Measurements from ENCODE around the gene CDC42EP4.
"Not testable (repeated sequence)": the region's sequence is repeated elsewhere in the genome, so short reads cannot be mapped to it uniquely, and the experiment has no call there.

CDC42EP4 gene

DNA sequence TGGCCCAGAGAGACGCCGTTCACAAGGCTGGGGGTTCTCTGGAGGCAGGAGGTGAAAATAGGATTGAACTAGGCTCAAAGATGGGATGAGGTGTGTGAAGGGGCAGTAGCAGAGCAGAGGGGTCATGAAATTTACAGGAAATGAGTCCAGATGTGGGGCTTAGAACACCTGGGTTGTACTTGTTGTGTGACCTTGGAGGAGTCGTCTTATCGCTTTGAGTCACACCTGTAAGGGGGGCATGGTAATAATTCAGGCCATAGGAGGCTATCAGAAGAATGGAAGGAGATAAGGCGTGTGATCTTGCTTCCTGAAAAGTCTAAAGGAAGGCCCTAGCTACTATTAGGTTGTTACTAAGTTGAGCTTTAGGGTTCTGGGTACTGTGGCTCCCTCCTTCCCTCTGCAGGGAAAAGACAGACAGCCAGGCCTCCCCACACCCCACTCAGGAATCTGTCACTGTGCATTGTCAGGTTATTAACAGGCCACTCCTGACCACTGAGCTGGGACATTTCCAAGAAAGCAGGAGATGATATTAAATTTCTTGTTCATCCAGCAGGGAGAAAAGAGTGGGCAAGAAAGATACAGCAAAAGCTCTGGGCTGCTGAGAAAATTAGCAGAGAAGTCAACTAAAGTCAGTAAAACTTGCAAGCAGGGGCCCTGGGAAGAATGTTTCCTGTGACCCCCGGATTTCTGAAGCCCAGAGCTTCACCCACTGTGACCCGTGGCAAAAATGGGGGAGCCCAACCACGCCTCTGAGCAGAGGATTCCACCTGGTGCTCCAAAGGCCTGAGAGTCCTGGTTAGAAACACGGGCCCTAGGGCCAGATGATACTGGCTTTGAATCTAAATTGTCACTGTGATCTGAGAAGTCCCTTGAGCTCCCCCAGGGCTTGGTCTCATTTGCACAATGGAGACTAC lies 6.0 kb upstream of the CDC42EP4 start:
- TF ChIP-seq, protein P1, sequence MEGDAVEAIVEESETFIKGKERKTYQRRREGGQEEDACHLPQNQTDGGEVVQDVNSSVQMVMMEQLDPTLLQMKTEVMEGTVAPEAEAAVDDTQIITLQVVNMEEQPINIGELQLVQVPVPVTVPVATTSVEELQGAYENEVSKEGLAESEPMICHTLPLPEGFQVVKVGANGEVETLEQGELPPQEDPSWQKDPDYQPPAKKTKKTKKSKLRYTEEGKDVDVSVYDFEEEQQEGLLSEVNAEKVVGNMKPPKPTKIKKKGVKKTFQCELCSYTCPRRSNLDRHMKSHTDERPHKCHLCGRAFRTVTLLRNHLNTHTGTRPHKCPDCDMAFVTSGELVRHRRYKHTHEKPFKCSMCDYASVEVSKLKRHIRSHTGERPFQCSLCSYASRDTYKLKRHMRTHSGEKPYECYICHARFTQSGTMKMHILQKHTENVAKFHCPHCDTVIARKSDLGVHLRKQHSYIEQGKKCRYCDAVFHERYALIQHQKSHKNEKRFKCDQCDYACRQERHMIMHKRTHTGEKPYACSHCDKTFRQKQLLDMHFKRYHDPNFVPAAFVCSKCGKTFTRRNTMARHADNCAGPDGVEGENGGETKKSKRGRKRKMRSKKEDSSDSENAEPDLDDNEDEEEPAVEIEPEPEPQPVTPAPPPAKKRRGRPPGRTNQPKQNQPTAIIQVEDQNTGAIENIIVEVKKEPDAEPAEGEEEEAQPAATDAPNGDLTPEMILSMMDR (IDR thresholded peaks at IDR 0.05; ENCODE audit: low read depth, low read length), result no peak
- no peak for DNase-seq (ENCODE audit: extremely low read depth, low read depth)

DNA sequence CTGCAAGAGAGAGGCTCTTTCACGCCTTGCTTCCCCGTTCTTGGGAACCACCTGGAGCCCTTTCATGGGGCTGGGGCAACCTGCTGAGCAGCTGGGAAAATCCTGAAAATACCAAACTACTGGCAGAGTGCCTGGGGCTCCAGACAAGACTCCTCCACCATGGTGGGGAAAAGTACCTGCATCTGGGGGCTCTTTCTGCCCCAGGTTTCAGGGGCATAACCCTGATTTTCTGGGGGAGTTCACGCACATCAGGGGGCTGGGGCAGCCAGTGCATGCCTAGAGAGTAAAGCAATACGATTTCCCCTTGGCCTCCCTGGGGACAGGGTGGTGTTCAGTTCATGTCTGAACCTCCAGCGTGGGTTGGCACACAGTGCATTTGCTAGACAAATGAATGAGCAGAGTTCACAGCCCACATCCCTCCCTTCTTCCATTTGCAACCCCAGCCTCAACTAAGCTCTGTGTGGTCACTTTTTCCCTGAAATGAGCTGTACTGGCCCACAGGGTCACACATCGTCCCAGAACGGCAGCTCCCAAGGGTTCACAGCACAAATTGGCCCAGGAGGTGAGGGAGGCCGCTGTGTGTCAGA lies 5.2 kb upstream of the CDC42EP4 start:
- DNase-seq (ENCODE audit: extremely low read depth, low read depth), result no peak
- TF ChIP-seq, protein P1 (IDR thresholded peaks at IDR 0.05; ENCODE audit: low read depth, low read length), result no peak

DNA sequence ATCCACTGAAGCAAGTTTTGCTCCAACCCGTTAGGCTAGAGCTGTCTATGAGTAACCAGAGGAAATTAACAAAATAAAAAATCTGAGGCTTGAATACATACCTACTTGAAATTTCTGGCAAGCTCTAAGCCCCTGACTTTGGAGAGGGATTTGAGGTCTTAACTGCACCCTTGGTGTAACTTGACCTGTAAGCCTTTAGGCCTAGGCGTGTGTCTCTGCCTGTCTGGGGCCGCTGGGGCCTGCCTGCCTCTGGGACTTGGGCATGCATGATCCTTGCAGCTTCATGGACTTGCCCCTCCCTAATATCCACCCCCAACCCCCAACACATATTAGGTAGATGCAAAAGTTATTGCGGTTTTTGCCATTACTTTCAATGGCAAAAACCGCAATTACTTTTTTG lies 3.7 kb upstream of the CDC42EP4 start:
- DNase-seq (ENCODE audit: extremely low read depth, low read depth), result no peak
- TF ChIP-seq, protein P1 (IDR thresholded peaks at IDR 0.05; ENCODE audit: low read depth, low read length), result no peak

DNA sequence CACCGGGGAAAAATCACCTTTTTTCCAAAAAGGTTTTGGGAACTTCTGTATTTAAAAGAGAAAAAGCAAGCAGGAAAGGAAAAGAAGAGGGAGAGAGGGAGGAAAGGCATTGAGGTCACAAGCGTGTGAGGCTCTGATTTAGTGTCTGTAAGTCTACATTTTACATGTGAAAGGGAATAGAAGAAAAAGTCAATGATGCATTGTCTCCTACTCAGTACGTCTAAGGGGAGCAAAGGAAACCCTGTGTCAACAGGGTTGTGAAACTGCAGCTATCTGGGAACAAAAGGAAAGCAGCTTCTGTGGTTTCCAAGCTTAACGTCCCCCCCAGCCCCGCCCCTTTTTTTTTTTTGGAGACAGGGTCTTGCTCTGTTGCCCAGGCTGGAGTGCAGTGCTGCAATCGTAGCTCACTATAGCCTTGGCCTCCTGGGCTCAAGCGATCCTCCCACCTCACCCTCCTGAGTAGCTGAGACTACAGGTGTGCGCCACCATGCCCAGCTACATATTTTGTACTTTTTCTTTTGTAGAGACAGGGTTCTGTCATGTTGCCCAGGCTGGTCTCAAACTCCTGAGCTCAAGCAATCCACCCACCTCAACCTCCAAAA lies 1.8 kb upstream of the CDC42EP4 start:
- TF ChIP-seq, protein P1 (IDR thresholded peaks at IDR 0.05; ENCODE audit: low read depth, low read length), result no peak

DNA sequence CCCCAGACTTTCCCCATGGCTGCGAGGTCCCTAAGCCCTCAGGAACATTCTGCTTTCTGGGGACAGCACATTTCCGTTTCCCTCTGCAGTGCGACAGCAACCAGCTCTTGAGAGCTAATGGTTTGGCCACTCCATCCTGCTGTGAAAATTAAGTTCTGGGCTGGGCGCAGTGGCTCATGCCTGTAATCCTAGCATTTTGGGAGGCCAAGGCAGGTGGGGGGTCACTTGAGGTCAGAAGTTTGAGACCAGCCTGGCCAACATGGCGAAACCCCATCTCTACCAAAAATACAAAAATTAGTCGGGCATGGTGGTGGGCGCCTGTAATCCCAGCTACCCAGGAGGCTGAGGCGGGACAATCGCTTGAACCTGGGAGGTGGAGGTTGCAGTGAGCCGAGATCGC lies 1.1 kb upstream of the CDC42EP4 start:
- not testable (repeated sequence) for DNase-seq (ENCODE audit: extremely low read depth, low read depth)

More for the DNA sequence above, 1.8 kb upstream of the CDC42EP4 start:
- DNase-seq (ENCODE audit: extremely low read depth, low read depth), result no peak

DNA sequence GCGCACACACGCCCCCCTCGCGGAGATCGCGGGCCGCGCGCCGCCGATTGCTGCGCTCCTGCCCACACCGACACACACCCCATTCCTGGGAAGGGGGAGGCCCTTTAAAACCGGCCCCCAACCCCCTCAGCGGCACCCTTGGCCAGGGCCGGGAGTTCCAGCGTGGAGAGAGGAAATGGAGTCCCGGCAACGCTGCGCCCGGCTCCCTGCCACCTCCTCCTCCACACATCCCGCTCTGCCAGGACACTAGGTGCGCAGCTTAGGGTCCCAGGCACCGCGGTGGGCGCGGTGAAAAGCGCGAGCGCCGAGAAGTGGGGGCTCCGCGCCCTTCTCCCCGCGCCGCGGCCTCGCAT lies 397 bp downstream of the CDC42EP4 start:
- TF ChIP-seq, protein P1 (IDR thresholded peaks at IDR 0.05; ENCODE audit: low read depth, low read length), result no peak
- no peak for DNase-seq (ENCODE audit: extremely low read depth, low read depth)

DNA sequence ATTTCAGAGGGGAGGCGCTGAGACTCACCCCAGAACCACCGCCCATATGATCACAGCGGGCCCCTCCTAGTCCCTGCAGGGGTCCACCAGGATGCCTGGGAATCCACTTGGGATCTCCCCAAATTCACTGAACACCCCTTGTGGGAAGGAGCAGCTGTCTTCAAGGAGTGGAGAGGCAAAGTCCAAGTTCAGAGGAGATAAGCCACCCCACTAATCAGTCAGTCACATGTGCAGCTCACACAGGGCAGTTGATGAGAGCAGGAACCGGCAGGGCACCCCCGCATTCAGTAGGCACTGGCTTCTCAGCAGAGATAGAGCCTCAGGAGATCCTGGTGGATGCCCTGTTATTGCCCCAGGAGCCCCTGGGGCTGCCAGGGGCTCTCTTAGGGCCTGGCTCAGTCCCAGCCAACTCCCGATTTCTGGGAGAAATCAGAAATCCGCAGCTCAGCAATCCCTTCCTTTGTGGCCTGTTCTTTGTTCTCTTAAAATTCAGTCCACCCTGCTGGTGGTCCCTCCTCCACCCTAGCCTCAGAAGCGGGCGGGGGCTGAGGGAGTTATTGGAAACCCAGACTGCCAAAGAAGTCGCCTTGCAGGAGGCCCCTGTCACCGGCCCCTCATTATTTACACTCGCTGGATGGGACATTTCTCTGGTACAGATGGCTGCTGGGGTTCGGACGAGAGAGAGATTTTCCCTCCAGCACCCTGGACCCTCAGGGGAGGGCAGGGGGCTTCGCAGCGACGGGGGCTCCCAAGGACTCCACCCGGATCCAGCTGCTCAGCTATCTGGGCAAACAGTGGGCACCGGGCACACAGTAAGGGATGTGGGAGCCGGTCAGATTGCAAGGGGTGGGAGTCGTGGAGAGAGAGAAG lies 1.8 kb downstream of the CDC42EP4 start:
- TF ChIP-seq, protein P1 (IDR thresholded peaks at IDR 0.05; ENCODE audit: low read depth, low read length), result no peak
- DNase-seq (ENCODE audit: extremely low read depth, low read depth), result no peak

DNA sequence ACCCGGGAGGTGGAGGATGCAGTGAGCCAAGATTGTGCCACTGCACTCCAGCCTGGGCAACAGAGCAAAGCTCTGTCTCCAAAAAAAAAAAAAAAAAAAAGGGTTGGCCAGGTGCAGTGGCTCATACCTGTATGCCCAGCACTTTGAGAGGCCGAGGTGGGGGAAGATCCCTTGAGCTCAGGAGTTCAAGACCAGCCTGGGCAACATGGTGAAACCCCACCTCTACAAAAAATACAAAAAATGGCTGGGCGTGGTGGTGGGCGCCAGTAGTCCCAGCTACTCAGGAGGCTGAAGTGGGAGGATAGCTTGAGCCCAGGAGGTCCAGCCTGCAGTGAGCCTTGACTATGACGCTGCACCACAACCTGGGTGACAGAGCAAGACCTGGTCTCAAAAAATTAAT lies 2.8 kb downstream of the CDC42EP4 start:
- not testable (repeated sequence) for DNase-seq (ENCODE audit: extremely low read depth, low read depth)

Data from AG09319 (cell line).